GM12873 (cell line): Measurements from ENCODE around the gene GPRC6A.

Experiments
- CTCF ChIP-seq: IDR thresholded peaks from 2 replicates; pipeline ENCODE4 v1.5.1; 2012; ENCODE audit warnings: low read depth, mild to moderate bottlenecking, moderate library complexity, low read length, control low read depth; ENCODE audit not compliant: insufficient read depth; ENCODE audit errors: missing control alignments

The GPRC6A gene

GRCh38 chr6:116801971-116802370, 26.9 kb downstream of the GPRC6A start:
- TF ChIP-seq CTCF, result no peak

GRCh38 chr6:116799945-116800344, 28.9 kb downstream of the GPRC6A start:
- TF ChIP-seq CTCF, result no peak

GRCh38 chr6:116797585-116797984, 31.3 kb downstream of the GPRC6A start:
- no peak for TF ChIP-seq CTCF

GRCh38 chr6:116793224-116793623, 35.7 kb downstream of the GPRC6A start:
- TF ChIP-seq CTCF, result no peak

GRCh38 chr6:116783852-116784251, 45.0 kb downstream of the GPRC6A start:
- no peak for TF ChIP-seq CTCF

GRCh38 chr6:116779573-116780164, 49.2 kb downstream of the GPRC6A start:
- TF ChIP-seq CTCF, result peak; percentile 20

- no peak for TF ChIP-seq CTCF
These were observed 55.0 kb downstream of the GPRC6A start for GRCh38 chr6:116773886-116774285.
